Fibroblast of gingiva (primary cell): ENCODE results near the gene MAGEB6B.
"Not testable (repeated sequence)": the region's sequence is repeated elsewhere in the genome, so short reads cannot be mapped to it uniquely, and the experiment has no call there.

Experiments
- DNase-seq: peaks from one replicate; pipeline ENCODE4 v3.0.0-alpha.2; 2011; ENCODE audit warnings: low read depth

The MAGEB6B gene

GRCh38 chrX:26160301-26160700, at the start of gene MAGEB6B:
MAGEB6B (plus strand) TSS chrX:26160601; CDS start chrX:26160601, 0 bp downstream.
- no peak for DNase-seq

DNA sequence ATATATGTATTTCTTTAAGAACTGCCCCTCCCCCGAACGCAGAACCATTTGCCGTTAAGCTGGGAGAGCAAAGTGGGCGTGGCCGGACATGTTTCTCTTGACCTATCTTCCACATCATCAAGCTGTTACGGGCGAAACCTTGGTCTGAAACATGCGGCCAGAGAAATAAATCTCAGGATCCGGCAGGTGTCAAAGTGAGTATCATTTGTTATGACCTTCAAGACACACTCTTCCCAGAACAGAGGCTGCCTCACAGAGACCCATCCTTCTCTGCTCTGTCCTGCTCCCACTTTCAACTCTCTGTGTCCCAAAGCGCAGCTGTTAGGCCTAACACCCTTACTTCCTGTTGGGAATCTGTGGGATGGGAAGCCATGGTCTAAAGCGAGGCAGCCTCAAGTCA, 22.1 kb upstream of the MAGEB6B start, which contains the start of gene MAGEB18:
TSS of gene MAGEB18 (plus strand) at position 70 of the 400 bp plus-strand sequence. CDS start 643 bp downstream, outside the sequence.
- no peak for DNase-seq

GRCh38 chrX:26146024-26146423, 14.4 kb upstream of the MAGEB6B start:
- DNase-seq: no peak

GRCh38 chrX:26192204-26192603, 31.8 kb downstream of the MAGEB6B start, which contains the start of gene MAGEB6:
MAGEB6 (plus strand) TSS chrX:26192440; CDS start chrX:26193847, 1,407 bp downstream.
- no peak for DNase-seq

- DNase-seq: no peak
Observed at GRCh38 chrX:26203561-26203960, 43.2 kb downstream of the MAGEB6B start.

GRCh38 chrX:26204717-26205116, 44.3 kb downstream of the MAGEB6B start:
- DNase-seq: not testable (repeated sequence)

- DNase-seq: no peak
Observed at GRCh38 chrX:26208012-26208411, 47.6 kb downstream of the MAGEB6B start.
